Amygdala (tissue), 56 donors: ENCODE results near the gene CTDSPL.

Experiments
- DNase-seq, 56 donors: peaks; one replicate each; lab custom pipeline; 2025; lab: John Stamatoyannopoulos, UW

The CTDSPL gene

DNA sequence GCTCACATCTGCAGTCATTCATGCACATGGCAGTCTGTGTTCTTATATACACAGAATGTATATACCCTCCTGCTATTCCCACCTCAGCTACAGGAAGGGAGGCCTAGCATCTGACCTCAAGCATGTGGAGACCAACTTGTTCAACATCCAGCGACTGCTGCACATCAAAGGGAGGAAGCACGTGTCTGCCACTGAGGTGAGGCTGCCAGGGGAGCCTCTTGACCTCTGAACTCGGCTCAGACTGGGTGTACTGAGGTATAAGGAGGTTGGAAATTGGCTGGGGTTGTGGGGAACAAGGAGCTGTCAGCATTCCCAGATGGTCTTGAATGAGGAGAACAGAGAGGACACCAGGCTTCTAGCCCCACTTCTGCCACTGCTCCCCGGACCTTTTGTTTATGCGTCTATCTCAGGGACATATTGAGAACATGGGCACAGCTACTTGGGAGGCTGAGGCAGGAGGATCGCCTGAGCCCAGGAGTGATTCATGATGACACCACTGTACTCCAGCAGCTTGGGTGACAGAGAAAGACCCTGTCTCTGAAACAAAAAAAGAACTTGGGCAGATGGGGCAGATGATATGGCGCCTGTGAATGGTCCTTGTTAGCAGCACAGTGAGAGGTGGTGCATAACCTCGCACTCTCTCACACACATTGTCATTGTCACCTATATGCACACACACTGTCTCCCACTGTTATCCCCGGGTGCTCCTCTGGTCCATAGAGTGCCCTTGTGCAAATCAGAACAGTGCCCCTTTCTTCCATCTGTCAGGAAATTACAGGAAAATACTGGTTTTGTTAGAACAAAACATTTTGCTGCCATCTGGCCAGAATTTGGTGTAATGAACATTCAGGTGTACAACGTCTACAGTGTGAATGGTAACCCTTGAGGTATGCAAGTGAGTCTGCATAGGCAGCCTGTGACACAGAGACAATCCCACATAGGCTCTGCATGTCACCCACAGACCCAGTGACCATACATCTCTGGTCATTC, 134.3 kb downstream of the CTDSPL start:
- no peak for DNase-seq

DNA sequence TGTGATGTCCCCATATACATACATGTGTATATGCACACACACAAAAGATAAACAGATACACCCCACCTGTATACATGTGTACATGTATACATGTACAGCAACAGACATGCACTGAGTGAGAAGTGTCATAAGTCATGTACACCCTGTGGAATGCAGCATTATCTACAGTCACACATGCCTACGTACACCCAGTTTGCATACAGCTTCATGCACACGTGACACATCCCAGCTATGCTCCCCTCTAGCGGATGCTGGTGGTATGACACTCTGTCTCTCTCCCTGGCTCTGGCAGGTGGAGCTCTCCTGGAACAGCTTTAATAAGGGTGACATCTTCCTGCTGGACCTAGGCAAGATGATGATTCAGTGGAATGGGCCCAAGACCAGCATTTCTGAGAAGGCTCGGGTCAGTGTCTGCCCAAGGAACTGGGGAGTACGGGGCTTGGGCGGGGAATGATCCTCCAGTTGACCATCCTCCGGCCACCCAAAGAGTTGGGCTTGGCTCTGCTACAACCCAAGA, 135.2 kb downstream of the CTDSPL start:
- peak in 17 of 56 donors; percentile 10 to 61 (median 22) for DNase-seq

GRCh38 chr3:37997342-37997741, 135.7 kb downstream of the CTDSPL start:
- DNase-seq, result no peak

- DNase-seq, result no peak
These were observed 136.2 kb downstream of the CTDSPL start for GRCh38 chr3:37997791-37998370.

- DNase-seq, result no peak
These were observed 138.2 kb downstream of the CTDSPL start for GRCh38 chr3:37999836-38000235.

- DNase-seq, result no peak
These were observed 138.7 kb downstream of the CTDSPL start for GRCh38 chr3:38000242-38000916.

DNA sequence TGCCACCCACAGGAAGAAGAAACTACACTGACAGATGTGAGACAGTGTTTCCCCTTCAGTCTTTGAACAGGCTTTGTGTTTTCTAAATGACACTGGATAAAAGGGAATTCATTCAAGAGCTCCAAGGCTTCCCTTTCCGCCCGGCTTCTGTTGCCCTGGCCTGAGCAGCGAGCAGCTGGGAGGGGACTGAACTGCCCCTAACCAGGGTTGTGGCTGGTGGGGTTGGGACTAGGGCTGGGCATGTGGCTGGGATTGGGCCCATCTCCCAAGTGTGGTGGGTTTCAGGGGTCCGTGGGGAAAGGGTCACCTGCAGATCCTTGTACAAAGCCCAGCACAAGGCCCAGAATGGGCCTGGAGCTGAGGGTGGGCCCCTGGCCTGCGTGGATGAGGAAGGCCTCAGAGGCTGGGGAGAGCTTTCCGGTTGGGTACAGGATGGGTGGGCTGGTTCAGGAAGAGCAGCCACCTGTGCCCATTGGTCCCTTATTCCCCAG, 139.3 kb downstream of the CTDSPL start:
- peak in 7 of 56 donors; percentile 15 to 54 (median 32) for DNase-seq

DNA sequence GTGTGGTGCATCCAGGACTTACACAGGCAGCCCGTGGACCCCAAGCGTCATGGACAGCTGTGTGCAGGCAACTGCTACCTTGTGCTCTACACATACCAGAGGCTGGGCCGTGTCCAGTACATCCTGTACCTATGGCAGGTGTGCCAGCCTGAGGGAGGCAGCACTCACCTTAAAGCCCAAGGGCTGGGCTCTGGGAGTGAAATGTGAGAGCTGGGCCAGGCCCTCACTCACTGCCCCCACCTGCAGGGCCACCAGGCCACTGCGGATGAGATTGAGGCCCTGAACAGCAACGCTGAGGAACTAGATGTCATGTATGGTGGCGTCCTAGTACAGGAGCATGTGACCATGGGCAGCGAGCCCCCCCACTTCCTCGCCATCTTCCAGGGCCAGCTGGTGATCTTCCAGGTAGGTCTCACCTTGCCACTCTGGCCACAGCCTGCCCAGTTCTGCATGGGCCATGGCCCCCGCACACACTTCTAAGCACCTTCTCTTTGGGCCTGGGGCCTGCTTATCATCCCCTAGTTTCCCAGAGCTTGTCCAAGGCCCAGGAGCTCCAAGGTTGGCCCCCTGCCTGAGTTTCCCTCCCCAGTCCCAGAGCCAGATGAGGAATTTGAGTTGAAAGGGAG, 139.9 kb downstream of the CTDSPL start:
- DNase-seq, result no peak

- DNase-seq, result no peak
These were observed 140.7 kb downstream of the CTDSPL start for GRCh38 chr3:38002291-38002876.

DNA sequence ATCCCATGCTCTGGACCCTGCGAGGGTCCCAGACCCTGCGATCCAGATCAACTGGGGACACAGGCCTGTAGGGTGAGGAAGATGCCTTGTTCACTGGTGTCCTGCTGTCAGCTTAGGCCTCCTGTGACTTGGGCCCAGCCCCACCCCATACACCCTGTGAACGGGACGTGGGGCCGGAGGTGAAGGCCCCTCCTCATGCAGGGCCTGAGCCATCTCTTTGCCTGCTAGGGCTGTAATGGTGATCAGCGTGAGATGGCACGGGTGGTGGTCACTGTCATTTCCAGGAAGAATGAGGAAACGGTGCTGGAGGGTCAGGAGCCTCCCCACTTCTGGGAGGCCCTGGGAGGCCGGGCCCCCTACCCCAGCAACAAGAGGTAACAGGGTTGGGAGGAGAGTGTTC, 141.3 kb downstream of the CTDSPL start:
- no peak for DNase-seq

DNA sequence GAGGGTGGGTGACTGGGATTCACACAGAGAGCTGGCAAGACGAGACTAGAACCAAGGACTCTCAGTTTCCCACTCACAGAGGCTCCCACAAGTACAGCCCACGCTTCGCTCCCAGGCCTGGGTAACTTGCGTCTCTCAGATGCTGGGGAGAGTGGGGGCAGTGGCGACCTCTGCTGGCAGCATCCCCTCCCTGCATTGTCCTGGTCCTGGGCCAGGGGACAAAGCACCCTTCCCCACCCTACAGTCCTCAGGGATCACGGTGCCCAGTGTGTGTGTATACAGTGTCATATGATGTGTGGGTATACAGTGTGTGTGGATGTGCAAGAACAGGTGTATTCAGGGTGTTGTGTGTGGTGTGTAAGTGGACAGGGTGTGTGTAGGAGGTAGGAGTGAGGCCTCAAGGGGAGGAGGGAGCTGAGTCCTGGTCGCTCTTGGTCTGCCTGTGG, 141.7 kb downstream of the CTDSPL start:
- DNase-seq, result peak in 51 of 56 donors; percentile 6 to 82 (median 59)

DNA sequence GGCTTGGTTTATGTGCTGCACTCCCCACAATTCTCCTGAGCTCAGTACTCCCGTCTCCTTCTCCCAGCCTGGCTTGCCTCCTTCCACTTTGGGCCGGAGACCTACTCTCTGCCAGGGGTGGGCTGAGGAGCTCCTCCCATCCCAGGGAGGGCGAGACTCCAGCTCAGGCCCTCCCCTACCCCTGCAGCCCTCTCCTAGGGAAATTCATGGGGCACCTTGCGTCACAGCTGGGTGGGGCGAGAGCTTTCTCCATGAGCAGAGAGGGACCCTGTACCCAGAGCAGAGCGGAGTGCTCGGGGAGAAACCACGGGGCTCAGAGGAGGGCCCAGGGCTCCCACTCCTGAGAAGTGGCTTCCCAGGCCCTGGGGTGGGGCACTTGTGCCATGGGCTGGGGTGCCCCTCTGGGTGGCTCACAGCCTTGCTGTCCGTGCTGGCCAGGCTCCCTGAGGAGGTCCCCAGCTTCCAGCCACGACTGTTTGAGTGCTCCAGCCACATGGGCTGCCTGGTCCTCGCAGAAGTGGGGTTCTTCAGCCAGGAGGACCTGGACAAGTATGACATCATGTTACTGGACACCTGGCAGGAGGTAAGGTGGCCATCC, 142.2 kb downstream of the CTDSPL start:
- DNase-seq, result peak in 8 of 56 donors; percentile 23 to 66 (median 48)

DNA sequence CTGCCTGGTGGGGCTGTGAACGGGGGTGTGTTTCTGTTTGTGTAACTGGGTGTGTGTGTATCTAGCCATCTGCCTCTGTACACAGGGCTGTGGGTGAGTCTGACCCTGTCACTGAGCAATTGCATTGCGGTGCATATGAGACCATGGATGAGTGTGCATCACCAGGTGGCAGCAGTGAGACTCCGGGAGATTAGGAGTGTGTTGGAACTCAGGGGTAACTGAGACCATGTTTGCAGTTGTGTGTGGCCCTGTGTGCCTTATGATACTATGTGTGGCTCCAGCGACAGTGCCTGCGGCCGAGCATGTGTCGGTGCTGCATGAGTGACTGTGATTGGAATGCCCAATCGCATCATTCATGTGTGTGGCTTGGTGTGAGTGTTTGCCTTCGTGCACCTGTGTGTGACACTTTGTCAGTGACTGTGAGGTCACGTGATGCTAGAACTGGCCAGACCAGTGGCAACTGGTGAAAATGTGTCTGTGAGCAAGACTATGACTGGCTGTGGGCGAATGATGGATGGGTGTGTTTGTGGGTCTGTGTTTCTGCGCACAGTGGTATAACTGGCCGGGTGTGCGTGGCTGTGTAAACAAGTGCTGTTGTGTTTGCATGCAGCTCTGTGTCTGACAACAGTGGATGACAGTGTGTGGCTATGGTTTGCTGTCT, 142.9 kb downstream of the CTDSPL start:
- peak in 54 of 56 donors; percentile 14 to 92 (median 72) for DNase-seq

GRCh38 chr3:38005076-38006020, 143.7 kb downstream of the CTDSPL start:
- DNase-seq, result peak in 55 of 56 donors; percentile 38 to 96 (median 87)

- DNase-seq, result no peak
These were observed 144.4 kb downstream of the CTDSPL start for GRCh38 chr3:38006031-38006430.

DNA sequence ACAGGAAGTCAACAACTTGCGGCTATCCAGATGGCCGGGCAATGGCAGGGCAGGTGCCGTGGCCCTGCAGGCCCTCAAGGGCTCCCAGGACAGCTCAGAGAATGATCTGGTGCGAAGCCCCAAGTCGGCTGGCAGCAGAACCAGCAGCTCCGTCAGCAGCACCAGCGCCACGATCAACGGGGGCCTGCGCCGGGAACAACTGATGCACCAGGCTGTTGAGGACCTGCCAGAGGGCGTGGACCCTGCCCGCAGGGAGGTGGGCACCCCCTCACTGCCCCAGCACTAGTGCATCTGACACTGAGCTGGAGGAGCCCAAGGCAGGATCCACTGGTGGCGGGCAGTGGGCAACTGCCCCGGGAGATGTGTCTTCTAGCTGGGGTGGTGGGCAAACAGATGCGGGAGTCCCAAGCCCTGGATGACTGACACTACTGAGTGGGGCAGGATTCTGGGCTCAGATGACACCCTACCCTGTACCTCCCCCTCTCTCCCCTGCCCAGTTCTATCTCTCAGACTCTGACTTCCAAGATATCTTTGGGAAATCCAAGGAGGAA, 144.8 kb downstream of the CTDSPL start:
- DNase-seq, result no peak

DNA sequence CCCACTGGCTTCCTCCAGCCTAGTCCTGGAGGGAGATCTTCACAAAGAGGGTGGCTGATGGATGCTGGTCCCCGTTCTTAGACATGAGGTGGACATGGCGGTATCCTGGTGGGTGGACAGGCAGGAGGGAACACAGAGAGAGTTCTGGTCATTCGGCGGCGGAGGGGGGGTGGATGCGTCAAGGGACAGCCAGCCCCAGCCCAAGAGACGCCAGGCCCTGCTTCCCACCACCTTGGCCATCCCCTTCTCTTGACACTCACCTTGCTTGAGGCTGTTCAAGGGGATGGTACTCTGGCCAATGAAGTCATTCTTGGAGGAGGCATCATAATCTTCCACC, 146.0 kb downstream of the CTDSPL start:
- DNase-seq, result no peak
